Measurements from ENCODE around the gene TUG1.

The TUG1 gene

GRCh38 chr22:31001124-31001770 is 32.2 kb downstream of the TUG1 start:
- no peak for DNase-seq (ENCODE audit: low read depth in 3 of 3)

GRCh38 chr22:31005535-31005934 is 36.5 kb downstream of the TUG1 start:
- no peak for DNase-seq (ENCODE audit: low read depth in 3 of 3)

GRCh38 chr22:31019191-31019930 is 50.3 kb downstream of the TUG1 start:
- DNase-seq (ENCODE audit: low read depth in 3 of 3), result no peak

- no peak for DNase-seq (ENCODE audit: low read depth in 3 of 3)
Measured at GRCh38 chr22:31020334-31020733, 51.3 kb downstream of the TUG1 start.

GRCh38 chr22:31022516-31022915 is 53.5 kb downstream of the TUG1 start:
- DNase-seq (ENCODE audit: low read depth in 3 of 3), result no peak
